HFFc6 (cell line): ENCODE results near the gene POMC. TPM values are rescaled to one million over a fixed set of nuclear protein-coding genes. Genes with fewer than 3 reads are reported as not detected.
"Not testable (repeated sequence)": the region's sequence is repeated elsewhere in the genome, so short reads cannot be mapped to it uniquely, and the experiment has no call there.

Source experiments
- DNase-seq: peaks from one replicate; pipeline ENCODE4 v3.0.0-alpha.2; 2018
- H3K27ac Mint-ChIP-seq: 2 replicates; pipeline ENCODE4 v1.8.0; 2020; ENCODE audit warnings: mild to moderate bottlenecking, mixed read lengths
- H3K27me3 Mint-ChIP-seq: 2 replicates; pipeline ENCODE4 v1.8.0; 2021; ENCODE audit warnings: mild to moderate bottlenecking, moderate library complexity, mixed read lengths; ENCODE audit not compliant: insufficient read depth
- H3K36me3 Mint-ChIP-seq: 2 replicates; pipeline ENCODE4 v1.8.0; 2021; ENCODE audit warnings: low read depth, mixed read lengths
- H3K4me1 Mint-ChIP-seq: 2 replicates; pipeline ENCODE4 v1.8.0; 2020; ENCODE audit warnings: low read depth, mixed read lengths
- H3K4me3 Mint-ChIP-seq: 2 replicates; pipeline ENCODE4 v1.8.0; 2020; ENCODE audit warnings: mild to moderate bottlenecking, moderate library complexity, mixed read lengths
- H3K9me3 Mint-ChIP-seq: 2 replicates; pipeline ENCODE4 v1.8.0; 2020; ENCODE audit warnings: mild to moderate bottlenecking, mixed read lengths
- total RNA-seq, 6 experiments: library from RNA; stranded (reverse); fragmentation: NEBNext Ultra II Directional; extraction: Animal tissue kit (Norgen Biotek cat#: 25700); gene quantifications; 2 replicates in 1 of 6; 3 replicates in 5 of 6; pipeline ENCODE4 v1.2.3, GENCODE V29; 2021
- TF ChIP-seq, protein P1 (sequence below): fragments of 200-600 bp; sonication (generic); IDR thresholded peaks from 2 replicates; pipeline ENCODE4 v1.5.0; 2021; ENCODE audit warnings: antibody characterized with exemption, mild to moderate bottlenecking

POMC gene
- total RNA-seq, 6 experiments from 2014 or later: not detected

DNA sequence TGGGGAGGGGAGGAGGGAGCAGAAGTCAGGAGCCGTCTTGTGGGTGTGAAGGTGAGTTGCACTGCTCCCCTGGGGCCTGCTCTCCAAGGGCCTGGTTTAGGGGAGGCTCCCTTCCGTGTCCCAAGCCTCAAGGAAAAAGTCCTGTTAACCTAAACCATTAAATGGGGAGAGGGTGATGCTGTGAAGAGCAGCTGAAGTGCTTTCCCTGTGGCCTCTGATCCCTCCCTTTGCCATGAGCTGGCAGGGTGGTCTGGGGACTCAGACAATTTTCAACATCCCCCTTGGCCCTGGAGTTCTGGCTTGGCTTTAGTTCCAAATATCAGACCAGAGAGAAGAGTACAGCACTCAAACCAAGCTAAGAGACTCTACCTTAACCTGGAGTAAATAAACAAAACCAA lies 692 bp upstream of the POMC start:
- no peaks in the 10 kb centered on the region for H3K9me3 Mint-ChIP-seq
- no peaks in the 10 kb centered on the region for H3K36me3 Mint-ChIP-seq
- H3K27ac Mint-ChIP-seq: no peak overlapping the region
- TF ChIP-seq, protein P1, sequence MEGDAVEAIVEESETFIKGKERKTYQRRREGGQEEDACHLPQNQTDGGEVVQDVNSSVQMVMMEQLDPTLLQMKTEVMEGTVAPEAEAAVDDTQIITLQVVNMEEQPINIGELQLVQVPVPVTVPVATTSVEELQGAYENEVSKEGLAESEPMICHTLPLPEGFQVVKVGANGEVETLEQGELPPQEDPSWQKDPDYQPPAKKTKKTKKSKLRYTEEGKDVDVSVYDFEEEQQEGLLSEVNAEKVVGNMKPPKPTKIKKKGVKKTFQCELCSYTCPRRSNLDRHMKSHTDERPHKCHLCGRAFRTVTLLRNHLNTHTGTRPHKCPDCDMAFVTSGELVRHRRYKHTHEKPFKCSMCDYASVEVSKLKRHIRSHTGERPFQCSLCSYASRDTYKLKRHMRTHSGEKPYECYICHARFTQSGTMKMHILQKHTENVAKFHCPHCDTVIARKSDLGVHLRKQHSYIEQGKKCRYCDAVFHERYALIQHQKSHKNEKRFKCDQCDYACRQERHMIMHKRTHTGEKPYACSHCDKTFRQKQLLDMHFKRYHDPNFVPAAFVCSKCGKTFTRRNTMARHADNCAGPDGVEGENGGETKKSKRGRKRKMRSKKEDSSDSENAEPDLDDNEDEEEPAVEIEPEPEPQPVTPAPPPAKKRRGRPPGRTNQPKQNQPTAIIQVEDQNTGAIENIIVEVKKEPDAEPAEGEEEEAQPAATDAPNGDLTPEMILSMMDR: no peak
- no peaks in the 10 kb centered on the region for H3K4me1 Mint-ChIP-seq
- H3K4me3 Mint-ChIP-seq: no peak overlapping the region
- no peak for DNase-seq
- H3K27me3 Mint-ChIP-seq: peaks cover 46% of the 10 kb centered on the region

DNA sequence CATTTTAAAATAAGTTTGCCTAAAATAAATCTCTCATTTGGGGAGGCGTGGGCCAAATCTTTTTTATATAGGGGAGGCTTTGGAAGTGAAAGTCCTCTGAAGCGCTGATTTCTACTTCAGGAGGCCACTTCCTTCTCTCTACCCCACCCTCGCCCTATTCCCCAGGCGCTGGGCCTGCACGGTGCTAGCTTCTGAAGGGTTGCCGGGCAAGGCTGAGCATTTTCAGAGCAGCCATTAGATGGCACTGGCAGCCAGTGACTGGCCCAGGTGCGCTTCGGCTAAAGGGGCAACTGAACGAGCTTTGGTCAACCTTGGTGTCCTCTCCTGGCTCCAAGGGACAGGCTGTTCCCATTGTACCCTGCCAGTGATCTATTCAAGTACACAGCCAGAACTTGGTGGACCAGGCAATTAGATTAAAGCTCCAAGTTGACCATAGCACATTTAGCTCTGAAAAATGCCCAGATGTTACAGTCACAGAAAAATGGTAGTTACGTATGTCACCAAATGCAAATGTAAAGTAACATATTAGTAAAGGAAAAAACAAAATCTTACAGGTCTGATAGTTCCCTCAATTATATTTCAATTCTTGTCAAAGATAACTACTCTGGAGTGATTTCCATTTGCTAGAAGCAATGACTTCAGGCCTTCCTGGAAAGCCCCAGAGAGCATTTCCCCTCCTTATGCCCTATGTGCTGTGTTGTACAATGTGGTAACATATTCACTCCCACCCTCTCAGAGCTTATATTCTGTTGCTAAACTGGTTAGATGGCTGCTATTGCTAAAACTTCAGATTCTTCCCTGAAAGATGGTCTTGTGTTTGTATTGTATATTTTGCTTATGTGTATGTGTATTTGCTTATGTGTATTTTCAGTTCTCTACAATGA lies 2.1 kb downstream of the POMC start:
- no peak overlapping the region for H3K27ac Mint-ChIP-seq
- peaks cover 54% of the 10 kb centered on the region for H3K27me3 Mint-ChIP-seq
- no peak for DNase-seq

DNA sequence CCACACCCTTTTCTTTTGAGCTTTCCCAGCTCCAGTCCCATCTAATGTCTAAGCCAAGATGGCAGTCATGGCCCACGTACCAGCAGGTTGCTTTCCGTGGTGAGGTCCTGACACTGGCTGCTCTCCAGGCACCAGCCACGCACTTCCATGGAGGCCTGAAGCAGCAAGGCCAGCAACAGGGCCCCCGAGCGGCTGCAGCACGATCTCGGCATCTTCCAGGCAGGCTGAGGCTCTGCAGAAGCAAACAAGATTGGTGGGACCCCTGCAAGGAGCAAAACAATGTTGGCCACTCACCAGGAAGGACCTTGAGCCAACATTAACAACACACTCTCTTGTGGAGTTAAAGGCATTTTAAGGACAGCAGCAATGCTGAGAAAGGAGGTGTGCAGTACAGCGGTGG lies 3.8 kb downstream of the POMC start:
- no peak for DNase-seq
- H3K4me3 Mint-ChIP-seq: no peak overlapping the region
- peaks cover 49% of the 10 kb centered on the region for H3K27me3 Mint-ChIP-seq
- no peaks in the 10 kb centered on the region for H3K9me3 Mint-ChIP-seq
- H3K36me3 Mint-ChIP-seq: no peaks in the 10 kb centered on the region
- no peaks in the 10 kb centered on the region for H3K4me1 Mint-ChIP-seq
- H3K27ac Mint-ChIP-seq: no peak overlapping the region
- TF ChIP-seq, protein P1: no peak

More for the DNA sequence above, 2.1 kb downstream of the POMC start:
- no peak overlapping the region for H3K4me3 Mint-ChIP-seq
- TF ChIP-seq, protein P1: no peak
- H3K9me3 Mint-ChIP-seq: no peaks in the 10 kb centered on the region
- H3K4me1 Mint-ChIP-seq: no peaks in the 10 kb centered on the region
- no peaks in the 10 kb centered on the region for H3K36me3 Mint-ChIP-seq

DNA sequence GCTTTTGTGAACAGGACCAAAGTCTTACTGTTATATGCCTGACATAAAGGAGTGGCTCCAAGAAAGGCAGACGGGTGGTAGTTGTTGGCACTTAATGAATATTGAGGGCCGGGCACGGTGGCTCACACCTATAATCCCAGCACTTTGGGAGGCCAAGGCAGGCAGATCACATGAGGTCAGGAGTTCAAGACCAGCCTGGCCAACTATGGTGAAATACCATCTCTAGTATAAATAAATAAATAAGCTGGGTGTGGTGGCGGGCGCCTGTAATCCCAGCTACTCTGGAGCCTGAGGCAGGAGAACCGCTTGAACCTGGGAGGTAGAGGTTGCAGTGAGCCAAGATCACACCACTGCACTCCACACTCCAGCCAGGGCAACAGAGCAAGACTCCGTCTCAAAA lies 6.3 kb downstream of the POMC start:
- not testable (repeated sequence) for DNase-seq, H3K36me3 Mint-ChIP-seq, H3K4me3 Mint-ChIP-seq, H3K4me1 Mint-ChIP-seq, H3K9me3 Mint-ChIP-seq, H3K27ac Mint-ChIP-seq
- H3K27me3 Mint-ChIP-seq: peaks cover 45% of the 10 kb centered on the region

DNA sequence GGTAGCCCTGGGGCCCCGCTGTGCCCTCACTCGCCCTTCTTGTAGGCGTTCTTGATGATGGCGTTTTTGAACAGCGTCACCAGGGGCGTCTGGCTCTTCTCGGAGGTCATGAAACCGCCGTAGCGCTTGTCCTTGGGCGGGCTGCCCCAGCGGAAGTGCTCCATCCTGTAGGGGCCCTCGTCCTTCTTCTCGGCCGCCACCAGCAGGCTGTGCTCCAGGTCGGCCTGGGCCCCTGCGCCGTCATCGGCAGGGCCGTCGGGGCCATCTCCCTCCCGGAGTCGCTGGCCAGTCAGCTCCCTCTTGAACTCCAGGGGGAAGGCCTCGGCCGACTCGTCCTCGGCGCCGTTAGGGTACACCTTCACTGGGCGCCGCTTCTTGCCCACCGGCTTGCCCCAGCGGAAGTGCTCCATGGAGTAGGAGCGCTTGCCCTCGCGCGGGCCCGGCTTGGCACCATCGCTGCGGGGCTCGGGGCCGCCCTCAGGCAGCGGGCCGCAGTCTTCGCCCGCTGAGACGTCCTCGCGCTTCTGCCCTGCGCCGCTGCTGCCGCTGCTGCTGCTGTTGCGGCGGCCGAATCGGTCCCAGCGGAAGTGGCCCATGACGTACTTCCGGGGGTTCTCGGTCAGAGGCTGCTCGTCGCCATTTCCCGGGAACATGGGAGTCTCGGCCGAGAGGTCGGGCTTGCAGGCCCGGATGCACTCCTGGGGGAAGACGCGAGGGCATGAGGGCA lies 7.2 kb downstream of the POMC start:
- Mint-ChIP-seq H3K4me3 (no peak overlapping the region), H3K9me3 (no peaks in the 10 kb centered on the region), H3K4me1 (no peaks in the 10 kb centered on the region), H3K27ac (no peak overlapping the region), H3K36me3 (no peaks in the 10 kb centered on the region), H3K27me3 (peaks cover 40% of the 10 kb centered on the region)
- TF ChIP-seq, protein P1: no peak
- DNase-seq: no peak

DNA sequence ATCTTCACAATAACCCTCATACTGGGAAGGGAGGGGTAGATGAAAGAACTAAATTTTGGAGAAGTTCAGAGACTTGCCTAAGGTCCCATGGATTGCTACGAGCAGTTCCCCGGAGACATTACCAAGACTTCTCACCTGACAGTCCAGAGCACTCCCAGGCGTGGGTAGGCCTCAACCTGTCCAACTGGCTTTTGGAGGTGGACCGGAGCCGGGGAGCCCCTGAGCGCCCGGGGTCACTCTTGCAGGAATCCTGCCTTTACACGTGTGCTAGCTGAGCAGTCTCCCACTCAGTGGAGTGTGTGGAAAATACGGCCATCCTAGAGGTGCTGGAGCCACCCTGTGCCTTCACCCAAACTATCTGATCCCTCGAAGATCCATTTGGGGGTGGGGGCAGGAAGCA lies 8.0 kb downstream of the POMC start:
- no peak for DNase-seq
- Mint-ChIP-seq H3K36me3 (no peaks in the 10 kb centered on the region), H3K9me3 (no peaks in the 10 kb centered on the region), H3K4me3 (no peak overlapping the region), H3K27ac (no peak overlapping the region), H3K27me3 (peaks cover 43% of the 10 kb centered on the region), H3K4me1 (no peaks in the 10 kb centered on the region)
- TF ChIP-seq, protein P1: no peak
